ENCODE data around the gene HYI. TPM values are rescaled to one million over a fixed set of nuclear protein-coding genes. Genes with fewer than 3 reads are reported as not detected.

The HYI gene
- total RNA-seq, 1 donor = 27.1 TPM

DNA sequence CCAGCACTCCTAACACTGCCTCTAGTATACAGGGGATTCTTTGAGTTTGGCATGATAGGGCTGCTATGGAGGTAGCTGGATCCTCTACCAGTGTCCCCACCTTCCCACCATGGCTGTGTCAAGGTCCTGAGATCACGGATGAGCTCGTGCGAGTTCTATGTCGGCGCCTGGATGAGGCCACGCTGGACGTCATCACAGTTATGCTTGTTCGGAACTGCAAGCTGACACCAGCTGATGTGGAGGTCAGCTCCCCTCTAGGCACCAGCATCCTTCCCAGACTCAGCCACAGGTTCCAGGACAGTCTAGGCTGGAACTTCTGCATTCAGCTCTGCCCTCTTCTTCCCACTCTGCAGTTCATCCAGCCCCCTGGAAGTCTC, 15.2 kb downstream of the HYI start:
- peaks cover 73% of the 10 kb centered on the region for H3K36me3 ChIP-seq (ENCODE audit: insufficient read depth, low read length)

GRCh38 chr1:43438006-43438405, 15.7 kb downstream of the HYI start:
- H3K27me3 ChIP-seq (ENCODE audit: insufficient read depth, low read length) = no peaks in the 10 kb centered on the region
- H3K27ac ChIP-seq (ENCODE audit: low read depth, low read length) = no peak overlapping the region
- no peaks in the 10 kb centered on the region for H3K79me2 ChIP-seq (ENCODE audit: insufficient read depth, low read length)
- no peaks in the 10 kb centered on the region for H4K20me1 ChIP-seq (ENCODE audit: insufficient read depth, low read length)
- peaks cover 68% of the 10 kb centered on the region for H3K36me3 ChIP-seq (ENCODE audit: insufficient read depth, low read length)
- H3K9me3 ChIP-seq (ENCODE audit: low read depth, low read length) = no peaks in the 10 kb centered on the region
- TF ChIP-seq, protein P1, sequence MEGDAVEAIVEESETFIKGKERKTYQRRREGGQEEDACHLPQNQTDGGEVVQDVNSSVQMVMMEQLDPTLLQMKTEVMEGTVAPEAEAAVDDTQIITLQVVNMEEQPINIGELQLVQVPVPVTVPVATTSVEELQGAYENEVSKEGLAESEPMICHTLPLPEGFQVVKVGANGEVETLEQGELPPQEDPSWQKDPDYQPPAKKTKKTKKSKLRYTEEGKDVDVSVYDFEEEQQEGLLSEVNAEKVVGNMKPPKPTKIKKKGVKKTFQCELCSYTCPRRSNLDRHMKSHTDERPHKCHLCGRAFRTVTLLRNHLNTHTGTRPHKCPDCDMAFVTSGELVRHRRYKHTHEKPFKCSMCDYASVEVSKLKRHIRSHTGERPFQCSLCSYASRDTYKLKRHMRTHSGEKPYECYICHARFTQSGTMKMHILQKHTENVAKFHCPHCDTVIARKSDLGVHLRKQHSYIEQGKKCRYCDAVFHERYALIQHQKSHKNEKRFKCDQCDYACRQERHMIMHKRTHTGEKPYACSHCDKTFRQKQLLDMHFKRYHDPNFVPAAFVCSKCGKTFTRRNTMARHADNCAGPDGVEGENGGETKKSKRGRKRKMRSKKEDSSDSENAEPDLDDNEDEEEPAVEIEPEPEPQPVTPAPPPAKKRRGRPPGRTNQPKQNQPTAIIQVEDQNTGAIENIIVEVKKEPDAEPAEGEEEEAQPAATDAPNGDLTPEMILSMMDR (IDR thresholded peaks at IDR 0.05; ENCODE audit: extremely low read depth, low read depth, low read length) = no peak
- H3K4me3 ChIP-seq (ENCODE audit: insufficient read depth, low read length) = no peak overlapping the region
- DNase-seq (ENCODE audit: insufficient read length, low spot score, missing footprints) = no peak
- no peak overlapping the region for H3K4me2 ChIP-seq (ENCODE audit: insufficient read depth, low read length)
- H3K4me1 ChIP-seq (ENCODE audit: insufficient read depth, low read length) = peaks cover 6% of the 10 kb centered on the region
- H2AFZ ChIP-seq (ENCODE audit: low read length) = no peak overlapping the region

More for the DNA sequence above, 15.2 kb downstream of the HYI start:
- Histone ChIP-seq H3K27ac (ENCODE audit: low read depth, low read length) (no peak overlapping the region), H3K4me1 (ENCODE audit: insufficient read depth, low read length) (peaks cover 6% of the 10 kb centered on the region), H2AFZ (ENCODE audit: low read length) (no peak overlapping the region), H3K79me2 (ENCODE audit: insufficient read depth, low read length) (no peaks in the 10 kb centered on the region), H3K4me3 (ENCODE audit: insufficient read depth, low read length) (no peak overlapping the region), H3K27me3 (ENCODE audit: insufficient read depth, low read length) (no peaks in the 10 kb centered on the region), H4K20me1 (ENCODE audit: insufficient read depth, low read length) (no peaks in the 10 kb centered on the region), H3K9me3 (ENCODE audit: low read depth, low read length) (no peaks in the 10 kb centered on the region), H3K4me2 (ENCODE audit: insufficient read depth, low read length) (no peak overlapping the region)
- TF ChIP-seq, protein P1 (IDR thresholded peaks at IDR 0.05; ENCODE audit: extremely low read depth, low read depth, low read length) = no peak
- no peak for DNase-seq (ENCODE audit: insufficient read length, low spot score, missing footprints)

DNA sequence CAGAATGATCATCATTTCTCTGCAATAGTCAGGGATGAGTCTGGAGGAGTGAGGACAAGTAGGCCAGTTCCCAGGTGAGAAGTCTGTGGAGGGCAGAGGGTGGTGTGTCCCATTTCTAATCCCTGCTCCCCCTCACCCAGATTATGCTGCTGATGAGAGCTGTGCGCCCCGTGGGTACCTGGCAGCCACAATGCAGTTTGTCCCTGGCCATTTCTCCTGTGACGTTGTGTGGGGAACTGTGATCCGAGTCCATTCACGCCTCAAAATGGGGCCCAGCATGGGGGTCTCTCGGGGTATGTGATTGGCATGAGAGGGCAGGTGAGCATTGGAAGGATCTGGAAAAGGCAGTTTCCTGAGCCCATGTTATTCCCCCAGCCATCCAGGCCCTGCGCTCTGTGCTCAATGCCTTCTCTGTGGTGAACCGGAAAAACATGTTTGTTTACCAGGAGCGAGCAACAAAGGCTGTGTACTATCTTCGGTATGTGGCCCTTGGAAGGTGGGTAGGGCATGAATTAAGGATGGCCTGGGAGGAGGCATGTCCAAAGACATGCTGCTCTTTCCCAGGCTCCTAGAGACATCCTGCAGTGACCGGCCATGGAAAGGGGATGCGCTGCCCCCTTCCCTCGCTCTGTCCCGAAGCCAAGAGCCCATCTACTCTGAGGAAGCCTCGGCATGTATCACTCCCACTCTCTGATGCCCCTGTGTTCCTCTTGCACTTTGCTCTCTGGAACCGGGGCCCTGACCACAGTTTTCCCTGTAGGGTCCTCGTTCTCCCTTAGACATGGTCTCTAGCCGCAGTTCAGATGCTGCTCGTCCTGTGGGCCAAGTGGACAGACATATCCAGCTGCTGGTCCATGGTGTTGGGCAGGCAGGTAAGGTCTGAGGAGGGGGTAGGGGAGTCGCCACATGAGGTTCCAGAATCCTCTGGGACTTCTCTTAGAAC, 16.4 kb downstream of the HYI start:
- Histone ChIP-seq H3K4me2 (ENCODE audit: insufficient read depth, low read length) (no peak overlapping the region), H3K27me3 (ENCODE audit: insufficient read depth, low read length) (no peaks in the 10 kb centered on the region), H2AFZ (ENCODE audit: low read length) (no peak overlapping the region), H3K36me3 (ENCODE audit: insufficient read depth, low read length) (peaks cover 61% of the 10 kb centered on the region), H3K79me2 (ENCODE audit: insufficient read depth, low read length) (no peaks in the 10 kb centered on the region), H3K27ac (ENCODE audit: low read depth, low read length) (no peak overlapping the region), H3K4me3 (ENCODE audit: insufficient read depth, low read length) (no peak overlapping the region), H3K9me3 (ENCODE audit: low read depth, low read length) (no peaks in the 10 kb centered on the region), H3K4me1 (ENCODE audit: insufficient read depth, low read length) (peaks cover 6% of the 10 kb centered on the region), H4K20me1 (ENCODE audit: insufficient read depth, low read length) (no peaks in the 10 kb centered on the region)
- DNase-seq (ENCODE audit: insufficient read length, low spot score, missing footprints) = no peak
- TF ChIP-seq, protein P1 (IDR thresholded peaks at IDR 0.05; ENCODE audit: extremely low read depth, low read depth, low read length) = no peak

- Histone ChIP-seq H3K79me2 (ENCODE audit: insufficient read depth, low read length) (no peaks in the 10 kb centered on the region), H3K4me1 (ENCODE audit: insufficient read depth, low read length) (peaks cover 6% of the 10 kb centered on the region), H4K20me1 (ENCODE audit: insufficient read depth, low read length) (no peaks in the 10 kb centered on the region), H3K4me3 (ENCODE audit: insufficient read depth, low read length) (no peak overlapping the region), H3K36me3 (ENCODE audit: insufficient read depth, low read length) (peaks cover 61% of the 10 kb centered on the region), H3K27ac (ENCODE audit: low read depth, low read length) (no peak overlapping the region), H3K27me3 (ENCODE audit: insufficient read depth, low read length) (no peaks in the 10 kb centered on the region), H3K9me3 (ENCODE audit: low read depth, low read length) (no peaks in the 10 kb centered on the region), H2AFZ (ENCODE audit: low read length) (no peak overlapping the region), H3K4me2 (ENCODE audit: insufficient read depth, low read length) (no peak overlapping the region)
- DNase-seq (ENCODE audit: insufficient read length, low spot score, missing footprints) = no peak
- TF ChIP-seq, protein P1 (IDR thresholded peaks at IDR 0.05; ENCODE audit: extremely low read depth, low read depth, low read length) = no peak
Observed at GRCh38 chr1:43436371-43436770, 17.4 kb downstream of the HYI start.

Data from osteoblast (primary cell).